H54 (cell line): ENCODE data around the gene KRT4.

Experiments
- DNase-seq: peaks from one replicate; pipeline ENCODE4 v3.0.0; 2011; ENCODE audit warnings: low spot score, mixed read lengths; ENCODE audit not compliant: insufficient read length
- FAIRE-seq: peaks from 3 replicates; lab custom pipeline; 2011; peaks lifted over from hg19 to GRCh38; lab: Jason Lieb, UNC
- POLR2A ChIP-seq: IDR thresholded peaks from 2 replicates; pipeline ENCODE4 v1.6.1; 2011; ENCODE audit warnings: low read depth, mild to moderate bottlenecking, low read length

The KRT4 gene

DNA sequence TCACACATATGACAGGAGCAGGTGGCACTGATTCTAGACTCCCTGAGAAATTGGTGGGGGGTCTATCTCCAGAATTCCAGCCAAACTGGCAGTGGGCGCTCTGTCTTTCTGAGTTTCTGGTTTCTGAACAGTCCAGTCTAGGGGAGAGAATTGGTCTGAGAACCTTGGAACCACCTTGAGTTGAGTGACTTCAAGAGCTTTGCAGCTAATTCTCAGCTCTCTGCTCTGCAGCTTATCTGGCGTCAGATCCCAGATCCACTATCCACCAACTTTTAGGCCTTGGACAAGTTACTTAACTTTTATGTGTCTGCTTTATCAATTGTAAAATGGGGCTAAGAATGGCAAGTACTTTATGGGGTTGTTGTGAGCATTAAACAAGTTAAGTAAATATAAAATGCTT, 35.1 kb downstream of the KRT4 start:
- TF ChIP-seq POLR2A, result no peak
- DNase-seq (no peak), FAIRE-seq (no peak)

DNA sequence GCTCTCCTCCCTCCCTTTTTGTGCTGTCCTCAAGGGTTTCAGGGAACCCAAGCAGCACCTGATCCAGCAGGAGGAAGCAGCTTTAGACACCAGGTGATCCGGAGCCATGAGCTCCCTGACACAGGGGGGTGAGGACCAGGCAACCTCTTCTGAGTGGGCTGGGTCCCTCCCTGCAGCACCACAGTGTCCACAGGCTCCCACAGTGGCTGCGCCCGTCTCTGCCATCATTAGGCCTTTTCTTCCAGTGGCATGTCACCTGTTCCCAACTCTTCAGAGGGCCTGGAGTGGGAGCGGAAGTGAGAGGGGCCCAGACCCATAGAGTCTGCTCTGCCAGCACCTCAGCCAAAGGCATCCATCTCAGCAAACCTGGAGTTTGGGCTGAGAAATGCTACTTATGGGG, 36.4 kb downstream of the KRT4 start:
- TF ChIP-seq POLR2A, result no peak
- FAIRE-seq (no peak), DNase-seq (no peak)

DNA sequence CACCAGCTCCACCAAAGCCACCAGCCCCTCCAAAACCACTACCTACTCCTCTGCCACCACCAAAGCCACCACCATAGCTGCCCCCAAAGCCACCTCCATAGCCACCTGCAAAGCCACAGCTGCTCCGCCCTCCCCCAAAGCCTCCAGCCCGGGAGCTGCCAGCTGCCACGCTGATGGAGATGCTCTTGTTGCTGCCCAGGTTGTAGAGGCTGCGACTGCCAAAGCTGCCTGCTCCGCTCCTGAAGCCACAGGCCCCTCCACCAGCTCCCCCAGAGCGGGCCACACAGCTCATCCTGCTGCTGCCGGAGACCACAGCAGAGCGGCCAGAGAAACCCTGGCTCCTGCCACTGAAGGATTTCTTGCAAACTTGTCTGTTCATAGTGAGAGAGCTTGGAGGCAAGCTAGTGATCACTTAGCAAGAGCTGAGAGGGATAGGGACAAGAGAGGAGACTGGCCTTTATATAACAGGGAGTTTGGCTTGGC, 37.0 kb downstream of the KRT4 start, which contains the start of gene KRT76:
Gene KRT76, minus strand, starts transcription at position 433 of the 483 bp plus-strand sequence. Its CDS starts 54 bp downstream, at position 379.
- no peak for DNase-seq

DNA sequence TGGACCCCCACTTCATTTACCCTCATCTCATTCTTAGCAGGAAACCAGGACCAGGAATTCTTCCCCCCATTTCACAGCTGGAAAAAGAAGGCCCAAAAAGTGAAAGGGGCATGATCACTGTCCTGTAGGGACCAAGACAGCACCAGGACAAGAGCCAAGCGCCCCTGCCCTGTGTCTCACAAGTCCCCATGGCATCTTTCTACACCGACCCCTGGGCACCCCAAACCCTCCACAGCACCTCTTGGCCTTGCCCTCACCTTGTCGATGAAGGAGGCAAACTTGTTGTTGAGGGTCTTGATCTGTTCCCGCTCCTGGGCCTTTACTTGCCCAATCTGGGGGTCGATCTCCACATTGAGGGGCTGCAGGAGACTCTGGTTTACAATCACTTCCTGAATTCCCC, 37.5 kb downstream of the KRT4 start:
- FAIRE-seq (no peak), DNase-seq (no peak)
- TF ChIP-seq POLR2A, result no peak

More for the DNA sequence above, 37.0 kb downstream of the KRT4 start, which contains the start of gene KRT76:
- TF ChIP-seq POLR2A, result no peak
- FAIRE-seq, result no peak

DNA sequence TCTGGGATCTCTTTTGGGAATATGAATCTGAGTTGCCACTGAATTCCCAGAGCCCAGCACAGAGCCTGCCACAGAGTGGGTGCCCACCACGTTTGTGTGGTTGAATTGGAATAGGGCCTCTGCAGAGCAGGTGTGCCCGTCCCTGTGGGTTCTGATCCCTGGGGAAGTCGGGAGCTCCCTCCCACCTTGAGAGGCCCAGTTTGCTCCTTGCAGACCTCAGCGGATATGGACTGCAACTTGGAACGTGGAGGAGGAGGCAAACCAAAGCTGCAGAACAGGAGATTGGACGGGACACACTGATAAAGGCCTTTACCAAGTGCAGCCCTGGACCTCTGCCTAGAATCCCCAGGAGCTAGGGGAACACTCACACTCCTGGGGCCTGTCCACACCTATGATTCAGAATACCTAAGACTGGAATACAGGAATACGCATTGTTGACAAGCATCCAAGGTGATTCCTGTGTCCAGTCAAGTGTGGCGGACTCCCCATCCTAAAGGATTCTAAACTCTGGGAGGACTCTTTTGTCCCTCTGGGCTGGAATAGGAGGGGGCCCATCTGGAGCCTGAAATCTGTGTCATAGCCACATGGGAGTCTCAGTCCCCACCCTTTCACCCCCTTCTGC, 39.2 kb downstream of the KRT4 start:
- DNase-seq (no peak), FAIRE-seq (no peak)
- TF ChIP-seq POLR2A, result no peak

DNA sequence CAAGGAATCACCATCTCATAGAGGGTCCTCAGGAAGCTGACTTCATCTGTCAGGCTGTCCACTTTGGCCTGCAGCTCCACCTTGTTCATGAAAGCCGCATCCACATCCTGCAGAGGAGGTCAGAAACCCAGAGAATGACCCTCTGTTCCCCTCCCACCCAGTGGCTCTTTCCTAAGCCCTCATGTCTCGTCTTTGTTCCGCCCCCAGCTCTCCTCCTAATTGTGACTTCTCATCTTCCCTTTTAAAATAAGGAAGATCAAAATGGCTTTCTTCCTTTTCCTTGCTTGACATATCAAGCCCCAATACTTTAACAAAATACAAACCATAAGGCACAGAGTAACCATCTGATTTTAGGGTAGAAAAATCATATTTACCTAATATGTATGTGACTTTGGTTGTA, 41.1 kb downstream of the KRT4 start:
- TF ChIP-seq POLR2A, result no peak
- DNase-seq (no peak), FAIRE-seq (no peak)

DNA sequence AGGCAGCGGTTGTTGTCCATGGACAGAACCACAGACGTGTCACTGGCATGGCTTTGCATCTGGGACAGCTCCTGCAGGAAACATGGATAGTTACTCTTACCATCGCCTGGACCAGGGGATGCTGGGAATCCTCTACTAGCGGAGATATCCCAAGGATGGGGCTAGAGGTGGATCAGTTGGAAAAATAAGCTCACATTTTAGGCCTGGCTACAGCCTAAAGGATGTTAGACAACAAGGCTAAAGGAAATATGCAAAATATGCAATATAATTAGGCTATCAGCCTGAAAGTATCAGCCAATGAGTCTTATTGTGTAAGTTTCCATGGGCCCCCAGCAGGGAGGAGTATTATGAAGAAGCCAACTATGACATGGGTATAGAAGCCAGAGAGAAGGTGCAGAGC, 41.7 kb downstream of the KRT4 start:
- TF ChIP-seq POLR2A, result no peak
- FAIRE-seq (no peak), DNase-seq (no peak)

DNA sequence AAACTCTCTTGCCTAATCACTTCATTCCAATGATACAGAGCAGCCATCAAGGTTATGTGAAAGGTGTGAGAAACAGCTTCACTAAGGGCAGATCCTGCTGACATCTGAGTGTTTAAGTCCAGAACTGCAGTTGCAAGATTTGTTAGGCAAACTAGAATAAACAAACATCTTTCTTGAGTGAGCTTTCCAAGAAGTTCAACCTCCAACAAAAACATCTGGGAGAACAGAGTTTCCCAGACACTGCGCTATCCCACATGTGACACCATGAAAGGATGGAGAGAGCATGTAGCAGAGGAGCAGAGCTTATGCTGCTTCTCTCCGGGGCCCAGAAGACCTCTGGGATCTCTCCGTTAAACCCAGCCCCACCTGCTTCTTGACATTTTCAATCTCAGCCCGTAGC, 42.4 kb downstream of the KRT4 start:
- TF ChIP-seq POLR2A, result no peak
- FAIRE-seq (no peak), DNase-seq (no peak)

DNA sequence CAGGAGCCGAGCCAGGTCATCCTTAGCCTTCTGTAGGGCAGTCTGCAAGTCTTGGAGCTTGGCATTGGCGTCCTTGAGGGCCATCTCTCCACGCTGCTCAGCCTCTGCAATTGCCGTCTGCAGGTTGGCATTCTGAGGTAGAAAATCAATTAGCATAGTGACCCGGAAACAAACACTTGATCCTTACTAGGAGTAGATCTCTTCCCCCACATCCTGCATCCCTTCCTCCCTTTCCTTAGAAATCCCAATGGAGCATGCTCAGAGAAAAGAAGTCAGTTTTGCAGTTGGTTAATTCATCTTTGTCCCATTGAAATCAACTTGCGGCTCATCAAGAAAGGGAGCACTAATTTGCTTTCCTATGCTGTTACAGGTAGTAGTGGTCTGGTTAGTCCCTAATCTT, 42.8 kb downstream of the KRT4 start:
- no peak for DNase-seq
- no peak for FAIRE-seq
- no peak for TF ChIP-seq POLR2A

DNA sequence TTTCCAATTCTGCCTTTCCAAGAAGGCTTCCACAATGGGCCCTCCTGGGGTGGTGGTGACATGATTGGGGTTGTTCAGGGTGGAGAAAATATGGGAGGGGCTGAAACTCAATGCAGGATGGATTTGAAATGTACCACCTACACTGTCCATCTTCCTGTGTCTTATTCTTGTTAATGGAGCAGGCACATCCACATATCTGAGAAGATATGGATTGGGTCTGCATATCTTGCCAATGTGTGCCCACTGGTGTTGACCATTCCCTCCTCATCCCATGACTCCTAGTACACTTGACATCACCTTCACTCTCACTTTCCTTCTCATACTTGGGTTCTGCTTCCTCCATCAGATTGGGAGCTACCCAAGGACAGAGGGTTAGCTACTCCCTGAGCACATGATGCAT, 44.0 kb downstream of the KRT4 start:
- no peak for DNase-seq
- TF ChIP-seq POLR2A, result no peak

DNA sequence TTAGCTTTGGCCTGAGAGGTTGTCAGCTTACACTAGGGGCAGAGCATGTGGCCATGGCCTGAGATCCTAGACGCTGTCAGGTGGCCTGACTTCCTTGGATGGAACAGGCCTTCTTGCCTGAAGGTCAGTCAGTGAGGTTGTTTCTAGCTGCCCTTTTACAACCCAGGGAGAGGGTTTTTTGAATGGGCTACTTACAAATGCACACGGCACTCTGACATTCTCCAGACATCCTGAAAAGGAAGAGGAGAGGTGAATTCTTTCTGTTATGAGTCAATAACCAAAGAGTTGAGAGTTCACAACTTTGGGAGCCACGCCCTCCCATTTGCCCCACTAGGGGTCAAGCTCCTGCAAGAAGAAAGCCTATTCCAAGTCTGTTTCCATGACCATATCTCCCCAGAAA, 44.6 kb downstream of the KRT4 start:
- no peak for TF ChIP-seq POLR2A
- FAIRE-seq (no peak), DNase-seq (no peak)

More for the DNA sequence above, 44.0 kb downstream of the KRT4 start:
- FAIRE-seq, result no peak

DNA sequence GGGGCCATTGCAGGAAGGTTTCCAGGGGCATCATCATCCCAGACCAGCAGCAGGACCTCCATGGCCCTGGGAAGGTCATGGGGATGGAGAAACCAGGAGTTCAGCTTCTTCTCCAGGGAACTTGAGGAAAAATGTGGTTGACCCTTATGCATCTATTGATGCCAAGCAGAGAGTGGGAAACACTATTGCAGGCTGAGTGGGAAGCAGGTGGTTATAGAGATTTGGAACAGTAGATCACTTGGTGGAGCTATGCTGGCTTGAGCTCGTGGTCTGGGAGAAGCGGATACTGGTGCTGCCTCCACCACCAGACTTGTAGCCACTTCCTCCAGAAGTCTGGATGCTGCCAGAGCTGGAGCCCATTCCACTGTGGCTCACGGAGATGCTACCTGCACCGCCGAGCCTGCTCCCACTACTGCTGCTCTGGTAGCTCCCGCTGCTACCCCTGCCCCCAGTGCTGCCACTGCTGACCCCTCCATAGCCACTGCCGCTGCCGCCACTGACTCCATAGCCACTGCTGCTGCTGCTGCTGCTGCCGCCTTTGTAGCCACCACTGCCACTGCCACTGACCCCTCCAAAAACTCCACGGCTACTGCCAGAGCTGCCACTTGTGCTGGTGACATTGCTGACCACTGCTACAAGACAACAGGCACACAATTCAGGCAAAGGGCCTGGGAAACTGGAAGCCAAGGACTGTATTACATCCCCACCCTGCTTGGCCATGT, 45.3 kb downstream of the KRT4 start:
- TF ChIP-seq POLR2A, result no peak
- DNase-seq (no peak), FAIRE-seq (no peak)

DNA sequence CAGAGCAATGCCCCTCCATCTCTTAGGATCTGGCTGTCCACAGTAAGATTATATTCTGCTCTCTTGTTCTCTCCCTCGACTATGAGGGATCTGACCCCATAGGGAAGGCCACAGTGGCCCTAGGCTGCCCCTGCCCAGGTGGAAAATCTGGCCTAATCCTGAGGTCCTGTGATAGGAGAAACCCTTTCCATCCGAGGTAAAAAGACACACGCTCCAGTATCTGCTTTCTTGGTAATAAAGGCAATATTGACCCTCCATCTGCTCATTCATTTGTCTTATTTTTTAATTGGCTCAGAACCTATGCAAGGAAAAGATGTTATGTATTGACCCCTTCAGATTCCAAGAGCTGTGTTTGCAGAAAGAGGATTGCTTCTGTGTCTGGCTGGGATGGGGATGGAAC, 46.5 kb downstream of the KRT4 start:
- TF ChIP-seq POLR2A, result no peak
- no peak for DNase-seq
- FAIRE-seq, result no peak

DNA sequence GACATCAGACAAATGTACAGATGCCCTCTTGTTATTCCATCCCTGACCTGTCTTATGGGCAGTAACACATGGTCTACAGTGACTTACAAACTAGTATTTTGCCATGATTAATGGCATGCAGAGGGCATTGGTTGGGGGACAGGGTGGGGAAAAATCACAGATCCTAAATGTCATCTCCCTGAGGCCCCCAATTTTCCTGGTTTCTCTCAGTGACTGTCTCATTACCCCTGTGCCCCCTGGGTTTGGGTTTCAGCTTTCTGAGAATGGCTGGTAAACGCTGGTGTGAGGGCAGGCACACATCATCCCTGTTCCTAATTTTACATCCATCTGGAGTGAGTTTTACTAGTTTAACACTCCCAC, 46.9 kb downstream of the KRT4 start:
- DNase-seq, result no peak
- TF ChIP-seq POLR2A, result no peak
- no peak for FAIRE-seq
